ENCODE measurements around the gene SLC2A2. TPM values are rescaled to one million over a fixed set of nuclear protein-coding genes. Genes with fewer than 3 reads are reported as not detected.
A peak's percentile ranks its signal among the peaks of the same experiment; 100 is the strongest.

Gene SLC2A2
- total RNA-seq, 1 donor from 2014 or later = not detected

GRCh38 chr3:170953736-170954135 is 72.8 kb downstream of the SLC2A2 start:
- Mint-ChIP-seq H3K4me3 (ENCODE audit: unreplicated experiment) (peak overlapping the region; percentile 79), H3K36me3 (ENCODE audit: unreplicated experiment) (no peaks in the 10 kb centered on the region), H3K4me1 (ENCODE audit: low read depth, unreplicated experiment) (peaks cover 51% of the 10 kb centered on the region), H3K27me3 (ENCODE audit: unreplicated experiment) (peaks cover 18% of the 10 kb centered on the region), H3K27ac (ENCODE audit: unreplicated experiment) (peak overlapping the region; percentile 87), H3K9me3 (ENCODE audit: unreplicated experiment) (peaks cover 22% of the 10 kb centered on the region)
- no peak for TF ChIP-seq CTCF (IDR thresholded peaks at IDR 0.05; ENCODE audit: partially characterized antibody, unreplicated experiment)
- DNase-seq = no peak

DNA sequence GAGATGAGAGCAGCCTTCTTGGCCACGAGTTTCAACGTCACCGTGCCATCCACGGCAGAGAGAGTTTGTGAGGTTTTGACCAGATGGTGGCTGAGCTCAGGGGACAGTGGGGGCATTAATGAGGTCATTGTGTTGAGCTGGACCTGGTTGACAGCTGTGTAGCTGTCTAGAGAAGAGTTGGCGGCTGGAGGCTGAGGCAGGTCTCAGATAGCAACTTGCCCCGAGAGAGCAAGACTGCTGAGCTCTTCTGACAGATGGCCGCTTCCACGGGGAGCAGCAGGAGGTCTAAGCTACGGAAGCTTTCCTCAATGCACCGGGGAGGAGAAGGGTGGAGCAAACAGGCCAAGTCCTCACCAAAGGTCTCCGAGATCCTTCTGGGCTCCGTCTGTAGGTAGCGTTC is 73.3 kb downstream of the SLC2A2 start:
- Mint-ChIP-seq H3K27me3 (ENCODE audit: unreplicated experiment) (peaks cover 18% of the 10 kb centered on the region), H3K36me3 (ENCODE audit: unreplicated experiment) (no peaks in the 10 kb centered on the region), H3K27ac (ENCODE audit: unreplicated experiment) (peak overlapping the region; percentile 87), H3K9me3 (ENCODE audit: unreplicated experiment) (peaks cover 22% of the 10 kb centered on the region), H3K4me1 (ENCODE audit: low read depth, unreplicated experiment) (peaks cover 47% of the 10 kb centered on the region), H3K4me3 (ENCODE audit: unreplicated experiment) (peak overlapping the region; percentile 79)
- DNase-seq = peak; percentile 75
- TF ChIP-seq CTCF (IDR thresholded peaks at IDR 0.05; ENCODE audit: partially characterized antibody, unreplicated experiment) = no peak

DNA sequence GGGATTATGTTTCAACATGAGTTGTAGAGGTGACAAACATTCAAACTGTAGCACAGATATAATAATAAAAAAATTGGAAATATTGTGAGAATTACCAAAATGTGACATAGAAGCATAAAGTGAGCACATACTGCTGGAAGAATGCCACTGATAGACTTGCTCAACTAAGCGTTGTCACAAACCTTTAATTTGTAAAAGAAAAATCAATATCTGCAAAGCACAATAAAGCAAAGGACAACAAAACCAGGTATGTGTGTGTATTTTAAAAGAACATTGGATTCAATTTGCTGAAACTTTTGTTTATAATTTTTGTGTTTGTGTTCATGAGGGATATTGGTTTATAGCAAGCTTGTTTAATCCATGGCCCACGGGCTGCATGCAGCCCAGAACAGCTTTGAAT is 77.3 kb downstream of the SLC2A2 start:
- Mint-ChIP-seq H3K36me3 (ENCODE audit: unreplicated experiment) (no peaks in the 10 kb centered on the region), H3K27ac (ENCODE audit: unreplicated experiment) (no peak overlapping the region), H3K9me3 (ENCODE audit: unreplicated experiment) (peaks cover 18% of the 10 kb centered on the region), H3K4me1 (ENCODE audit: low read depth, unreplicated experiment) (peaks cover 23% of the 10 kb centered on the region), H3K27me3 (ENCODE audit: unreplicated experiment) (peaks cover 13% of the 10 kb centered on the region), H3K4me3 (ENCODE audit: unreplicated experiment) (no peak overlapping the region)
- no peak for DNase-seq
- no peak for TF ChIP-seq CTCF (IDR thresholded peaks at IDR 0.05; ENCODE audit: partially characterized antibody, unreplicated experiment)

DNA sequence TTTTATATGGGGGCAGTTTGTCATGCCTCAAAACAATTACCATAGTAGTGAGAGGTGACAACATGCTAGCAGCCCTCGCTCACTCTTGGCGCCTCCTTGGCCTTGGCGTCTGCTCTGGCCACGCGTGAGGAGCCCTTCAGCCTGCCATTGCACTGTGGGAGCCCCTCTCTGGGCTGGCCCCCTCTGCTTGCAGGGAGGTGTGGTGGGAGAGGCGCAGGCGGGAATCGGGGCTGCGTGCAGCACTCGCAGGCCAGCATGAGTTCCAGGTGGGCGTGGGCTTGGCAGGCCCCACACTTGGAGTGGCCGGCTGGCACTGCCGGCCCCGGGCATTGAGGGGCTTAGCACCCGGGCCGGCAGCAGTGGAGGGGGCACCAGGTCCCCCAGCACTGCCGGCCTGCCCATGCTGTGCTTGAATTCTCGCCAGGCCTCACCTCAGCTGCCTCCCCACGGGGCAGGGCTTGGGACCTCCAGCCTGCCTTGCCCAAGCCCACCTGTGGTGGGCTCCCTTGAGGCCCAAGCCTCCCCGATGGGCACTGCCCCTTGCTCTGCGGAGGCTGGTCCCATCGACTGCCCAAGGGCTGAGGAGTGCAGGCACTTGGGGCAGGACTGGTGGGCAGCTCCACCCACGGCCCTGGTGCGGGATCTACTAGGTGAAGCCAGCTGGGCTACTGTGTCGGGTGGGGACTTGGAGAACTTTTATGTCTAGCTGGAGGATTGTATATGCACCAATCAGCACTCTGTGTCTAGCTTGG is 79.3 kb downstream of the SLC2A2 start:
- Mint-ChIP-seq H3K27ac (ENCODE audit: unreplicated experiment) (no peak overlapping the region), H3K4me1 (ENCODE audit: low read depth, unreplicated experiment) (peaks cover 7% of the 10 kb centered on the region), H3K36me3 (ENCODE audit: unreplicated experiment) (no peaks in the 10 kb centered on the region), H3K27me3 (ENCODE audit: unreplicated experiment) (no peaks in the 10 kb centered on the region), H3K9me3 (ENCODE audit: unreplicated experiment) (peaks cover 1% of the 10 kb centered on the region), H3K4me3 (ENCODE audit: unreplicated experiment) (no peak overlapping the region)
- TF ChIP-seq CTCF (IDR thresholded peaks at IDR 0.05; ENCODE audit: partially characterized antibody, unreplicated experiment) = no peak
- DNase-seq = no peak

Other genes starting within 250 kb of the SLC2A2 start
- gene RPL22L1, start 156.5 kb downstream of the SLC2A2 start, total RNA-seq (ENCODE audit: unreplicated experiment) = 10.8 TPM
- 10.2 TPM for gene EIF5A2, start 118.1 kb downstream of the SLC2A2 start, total RNA-seq (ENCODE audit: unreplicated experiment)